Smooth muscle cell (in vitro differentiated cells): ENCODE measurements around the gene NECTIN4. TPM values are rescaled to one million over a fixed set of nuclear protein-coding genes. Genes with fewer than 3 reads are reported as not detected.

Source experiments
- DNase-seq: peaks from one replicate; lab custom pipeline; 2025; ENCODE audit not compliant: unreplicated experiment; lab: John Stamatoyannopoulos, UW
- H2AFZ ChIP-seq: fragments of 200-600 bp; sonication (generic); 2 replicates; pipeline ENCODE4 v1.6.0; 2016; ENCODE audit warnings: antibody characterized with exemption, low read depth, mild to moderate bottlenecking
- H3F3A ChIP-seq: fragments of 200-600 bp; sonication (generic); 2 replicates; pipeline ENCODE4 v1.6.0; 2017; ENCODE audit warnings: antibody characterized with exemption, low read depth
- H3K27ac ChIP-seq: fragments of 200-600 bp; sonication (generic); 2 replicates; pipeline ENCODE4 v1.5.1; 2016; ENCODE audit warnings: low read depth, mild to moderate bottlenecking
- H3K27me3 ChIP-seq: fragments of 200-600 bp; sonication (generic); 2 replicates; pipeline ENCODE4 v1.6.1; 2016; ENCODE audit warnings: low read depth, mild to moderate bottlenecking
- H3K36me3 ChIP-seq: fragments of 200-600 bp; sonication (generic); 2 replicates; pipeline ENCODE4 v1.5.1; 2016; ENCODE audit warnings: low read depth
- H3K4me1 ChIP-seq: fragments of 200-600 bp; sonication (generic); 2 replicates; pipeline ENCODE4 v1.5.1; 2016; ENCODE audit warnings: low read depth
- H3K4me2 ChIP-seq: fragments of 200-600 bp; sonication (generic); 2 replicates; pipeline ENCODE4 v1.6.0; 2016; ENCODE audit warnings: mild to moderate bottlenecking
- H3K4me3 ChIP-seq: fragments of 200-600 bp; sonication (generic); 2 replicates; pipeline ENCODE4 v1.5.1; 2016; ENCODE audit warnings: mild to moderate bottlenecking
- H3K79me2 ChIP-seq: fragments of 200-600 bp; sonication (generic); 2 replicates; pipeline ENCODE4 v1.6.0; 2016; ENCODE audit warnings: low read depth, mild to moderate bottlenecking
- H3K9ac ChIP-seq: fragments of 200-600 bp; sonication (generic); 2 replicates; pipeline ENCODE4 v1.6.0; 2016; ENCODE audit warnings: low read depth
- H3K9me3 ChIP-seq: fragments of 200-600 bp; sonication (generic); replicated peaks from 2 replicates; pipeline ENCODE4 v1.5.1; 2016; ENCODE audit warnings: low read depth
- H4K20me1 ChIP-seq: fragments of 200-600 bp; sonication (generic); 2 replicates; pipeline ENCODE4 v1.6.0; 2016; ENCODE audit warnings: low read depth
- CTCF ChIP-seq: fragments of 200-600 bp; sonication (generic); IDR thresholded peaks from 2 replicates; pipeline ENCODE4 v1.5.1; 2017; ENCODE audit warnings: borderline replicate concordance, mild to moderate bottlenecking, antibody characterized with exemption; ENCODE audit not compliant: insufficient read depth, poor library complexity, severe bottlenecking
- WGBS: methylation state at CpG from one replicate; pipeline ENCODE4 v1.1.7; 2016; ENCODE audit warnings: low lambda C conversion rate; 5-methylcytosine and 5-hydroxymethylcytosine counted together
- polyA plus RNA-seq: library from polyadenylated mRNA; unstranded; fragments of >200 nt; fragmentation: Nextera tagmentation; extraction: Ambion mirVana; gene quantifications from 2 replicates; pipeline ENCODE4 v1.2.1, GENCODE V29; 2016
- small RNA-seq: library from RNA; depleted of rRNA; stranded (forward); fragments of <200 nt; gene quantifications from one replicate; pipeline ENCODE3, GENCODE V24; 2014
- total RNA-seq: library from RNA; depleted of rRNA; stranded (reverse); fragments of >200 nt; gene quantifications from 2 replicates; pipeline ENCODE4 v1.2.3, GENCODE V29; 2014

Gene NECTIN4
- total and polyA plus RNA-seq, 2 experiments from 2014 or later = 12.7 to 18.2 TPM

GRCh38 chr1:161021970-161022353 is 67.4 kb downstream of the NECTIN4 start:
- Histone ChIP-seq H3K27me3 (no peaks in the 10 kb centered on the region), H2AFZ (no peak overlapping the region), H3K27ac (peak overlapping the region; percentile 65), H4K20me1 (peaks cover 7% of the 10 kb centered on the region), H3K36me3 (no peaks in the 10 kb centered on the region), H3K4me1 (peaks cover 11% of the 10 kb centered on the region), H3F3A (no peaks in the 10 kb centered on the region), H3K4me2 (peak overlapping the region; percentile 89), H3K4me3 (peak overlapping the region; percentile 85), H3K79me2 (peaks cover 17% of the 10 kb centered on the region), H3K9me3 (no peaks in the 10 kb centered on the region), H3K9ac (no peak overlapping the region)
- DNase-seq = no peak
- WGBS = 89% methylated on average over 2 of the region's 2 CpGs
- no peak for TF ChIP-seq CTCF

- Histone ChIP-seq H3K27me3 (no peaks in the 10 kb centered on the region), H3K27ac (peak overlapping the region; percentile 74), H4K20me1 (peaks cover 7% of the 10 kb centered on the region), H3K9me3 (no peaks in the 10 kb centered on the region), H3F3A (no peaks in the 10 kb centered on the region), H3K9ac (peak overlapping the region; percentile 71), H3K79me2 (peaks cover 19% of the 10 kb centered on the region), H3K4me1 (peaks cover 11% of the 10 kb centered on the region), H3K4me3 (peak overlapping the region; percentile 85), H3K4me2 (peak overlapping the region; percentile 89), H3K36me3 (no peaks in the 10 kb centered on the region), H2AFZ (peak overlapping the region; percentile 92)
- TF ChIP-seq CTCF = no peak
- whole genome bisulfite sequencing = 21% methylated on average over 24 of the region's 34 CpGs
- DNase-seq = peak; percentile 21
Observed at GRCh38 chr1:161021165-161021969, 68.0 kb downstream of the NECTIN4 start.

Small RNAs within 50 kb of the gene (small RNA-seq; reads per million reads assigned to genes)
- gene AL591806.2 = not detected

Other genes starting within 250 kb of the NECTIN4 start
- gene CD244, start 226.7 kb downstream of the NECTIN4 start, total RNA-seq = 0.99 TPM in 1 of 2 replicates, not detected in the other
- gene CD244, start 226.7 kb downstream of the NECTIN4 start, polyA plus RNA-seq = not detected in 2 replicates
- not detected in 2 replicates for gene ITLN1, start 204.4 kb downstream of the NECTIN4 start, total RNA-seq
- not detected in 2 replicates for gene ITLN1, start 204.4 kb downstream of the NECTIN4 start, polyA plus RNA-seq
- gene ITLN2, start 134.7 kb downstream of the NECTIN4 start, total RNA-seq = not detected in 2 replicates
- gene ITLN2, start 134.7 kb downstream of the NECTIN4 start, polyA plus RNA-seq = not detected in 2 replicates
- gene F11R, start 68.4 kb downstream of the NECTIN4 start, total RNA-seq = 57.8 and 62.5 TPM in 2 replicates
- gene F11R, start 68.4 kb downstream of the NECTIN4 start, polyA plus RNA-seq = 26.4 and 35.6 TPM in 2 replicates
- gene TSTD1, start 50.6 kb downstream of the NECTIN4 start, total RNA-seq = 11.5 and 48.0 TPM in 2 replicates
- 26.0 and 63.2 TPM in 2 replicates for gene TSTD1, start 50.6 kb downstream of the NECTIN4 start, polyA plus RNA-seq
- 47.0 and 51.7 TPM in 2 replicates for gene USF1, start 43.6 kb downstream of the NECTIN4 start, total RNA-seq
- gene USF1, start 43.6 kb downstream of the NECTIN4 start, polyA plus RNA-seq = 18.2 and 20.0 TPM in 2 replicates
- 0.90 and 1.2 TPM in 2 replicates for gene ARHGAP30, start 19.7 kb downstream of the NECTIN4 start, total RNA-seq
- gene ARHGAP30, start 19.7 kb downstream of the NECTIN4 start, polyA plus RNA-seq = 0.13 and 1.1 TPM in 2 replicates
- gene KLHDC9, start 8.8 kb upstream of the NECTIN4 start, total RNA-seq = 2.2 and 10.0 TPM in 2 replicates
- 3.3 and 4.6 TPM in 2 replicates for gene KLHDC9, start 8.8 kb upstream of the NECTIN4 start, polyA plus RNA-seq
- gene PFDN2, start 28.5 kb upstream of the NECTIN4 start, total RNA-seq = 49.0 and 82.0 TPM in 2 replicates
- gene PFDN2, start 28.5 kb upstream of the NECTIN4 start, polyA plus RNA-seq = 139 and 150 TPM in 2 replicates
- 33.6 and 37.2 TPM in 2 replicates for gene NIT1, start 28.5 kb upstream of the NECTIN4 start, total RNA-seq
- gene NIT1, start 28.5 kb upstream of the NECTIN4 start, polyA plus RNA-seq = 37.6 and 53.0 TPM in 2 replicates
- gene DEDD, start 43.1 kb upstream of the NECTIN4 start, total RNA-seq = 36.3 and 36.9 TPM in 2 replicates
- 33.7 and 38.6 TPM in 2 replicates for gene DEDD, start 43.1 kb upstream of the NECTIN4 start, polyA plus RNA-seq
- 57.1 and 58.2 TPM in 2 replicates for gene UFC1, start 64.4 kb upstream of the NECTIN4 start, total RNA-seq
- gene UFC1, start 64.4 kb upstream of the NECTIN4 start, polyA plus RNA-seq = 81.5 and 94.5 TPM in 2 replicates
- 6.9 and 10.7 TPM in 2 replicates for gene USP21, start 69.9 kb upstream of the NECTIN4 start, total RNA-seq
- gene USP21, start 69.9 kb upstream of the NECTIN4 start, polyA plus RNA-seq = 25.4 and 30.8 TPM in 2 replicates
- gene PPOX, start 76.9 kb upstream of the NECTIN4 start, total RNA-seq = 14.2 and 16.5 TPM in 2 replicates
- gene PPOX, start 76.9 kb upstream of the NECTIN4 start, polyA plus RNA-seq = 23.8 and 31.6 TPM in 2 replicates
- gene B4GALT3, start 87.9 kb upstream of the NECTIN4 start, total RNA-seq = 21.4 and 21.9 TPM in 2 replicates
- gene B4GALT3, start 87.9 kb upstream of the NECTIN4 start, polyA plus RNA-seq = 44.9 and 47.0 TPM in 2 replicates
- gene ADAMTS4, start 109.5 kb upstream of the NECTIN4 start, total RNA-seq = 11.5 and 17.1 TPM in 2 replicates
- gene ADAMTS4, start 109.5 kb upstream of the NECTIN4 start, polyA plus RNA-seq = 17.7 and 28.3 TPM in 2 replicates
- 54.3 and 58.1 TPM in 2 replicates for gene NDUFS2, start 112.8 kb upstream of the NECTIN4 start, total RNA-seq
- gene NDUFS2, start 112.8 kb upstream of the NECTIN4 start, polyA plus RNA-seq = 136 and 139 TPM in 2 replicates
- not detected in 2 replicates for gene FCER1G, start 125.7 kb upstream of the NECTIN4 start, total RNA-seq
- gene FCER1G, start 125.7 kb upstream of the NECTIN4 start, polyA plus RNA-seq = 0.78 and 0.98 TPM in 2 replicates
- not detected in 2 replicates for gene APOA2, start 134.1 kb upstream of the NECTIN4 start, total RNA-seq
- gene APOA2, start 134.1 kb upstream of the NECTIN4 start, polyA plus RNA-seq = 1.6 and 3.6 TPM in 2 replicates
- gene TOMM40L, start 136.5 kb upstream of the NECTIN4 start, total RNA-seq = 3.3 and 8.6 TPM in 2 replicates
- gene TOMM40L, start 136.5 kb upstream of the NECTIN4 start, polyA plus RNA-seq = 8.3 and 9.0 TPM in 2 replicates
- gene NR1I3, start 148.6 kb upstream of the NECTIN4 start, total RNA-seq = not detected in 2 replicates
- gene NR1I3, start 148.6 kb upstream of the NECTIN4 start, polyA plus RNA-seq = 0.46 and 0.90 TPM in 2 replicates
- gene PCP4L1, start 169.2 kb upstream of the NECTIN4 start, total RNA-seq = 0.09 and 0.13 TPM in 2 replicates
- 0.28 TPM in 1 of 2 replicates, not detected in the other for gene PCP4L1, start 169.2 kb upstream of the NECTIN4 start, polyA plus RNA-seq
- not detected in 2 replicates for gene MPZ, start 220.4 kb upstream of the NECTIN4 start, total RNA-seq
- gene MPZ, start 220.4 kb upstream of the NECTIN4 start, polyA plus RNA-seq = 0.22 TPM in 1 of 2 replicates, not detected in the other
- 153 and 179 TPM in 2 replicates for gene SDHC, start 224.8 kb upstream of the NECTIN4 start, total RNA-seq
- gene SDHC, start 224.8 kb upstream of the NECTIN4 start, polyA plus RNA-seq = 333 and 342 TPM in 2 replicates